Amniotic stem cell (primary cell): ENCODE results near the gene TAX1BP3.

Experiments used
- DNase-seq: peaks from one replicate; lab custom pipeline; 2025; lab: John Stamatoyannopoulos, UW

Gene TAX1BP3

GRCh38 chr17:3626831-3627768 lies 41.3 kb downstream of the TAX1BP3 start:
- no peak for DNase-seq

DNA sequence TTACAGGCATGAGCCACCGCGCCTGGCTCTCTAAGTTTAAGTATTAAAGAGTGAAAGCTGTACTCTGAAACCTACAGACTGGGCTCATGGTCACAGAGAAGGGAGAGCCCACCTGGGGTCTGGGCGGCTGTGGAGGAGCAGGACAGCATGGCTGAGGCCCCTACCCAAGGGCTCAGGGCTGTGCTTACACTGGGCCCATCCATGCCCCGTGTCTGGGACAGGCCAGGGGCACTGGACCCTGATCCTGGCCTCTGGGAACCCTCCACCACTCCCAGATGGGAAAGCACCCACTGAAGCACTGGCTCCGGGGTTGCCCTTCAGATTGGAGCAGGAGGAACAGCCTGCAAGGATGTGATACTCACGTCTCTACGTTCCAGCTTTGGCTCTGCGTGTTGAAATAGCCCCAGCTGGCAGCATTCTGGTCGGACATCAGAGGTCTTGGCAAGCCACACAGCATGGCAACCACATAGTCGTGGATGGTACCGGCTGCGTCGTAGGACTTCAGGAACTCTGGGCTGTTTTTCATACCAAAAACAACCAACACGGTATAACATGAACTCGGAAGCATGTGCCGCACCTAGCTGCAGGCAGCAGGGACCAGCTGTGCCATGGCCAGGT lies 45.3 kb downstream of the TAX1BP3 start:
- no peak for DNase-seq

DNA sequence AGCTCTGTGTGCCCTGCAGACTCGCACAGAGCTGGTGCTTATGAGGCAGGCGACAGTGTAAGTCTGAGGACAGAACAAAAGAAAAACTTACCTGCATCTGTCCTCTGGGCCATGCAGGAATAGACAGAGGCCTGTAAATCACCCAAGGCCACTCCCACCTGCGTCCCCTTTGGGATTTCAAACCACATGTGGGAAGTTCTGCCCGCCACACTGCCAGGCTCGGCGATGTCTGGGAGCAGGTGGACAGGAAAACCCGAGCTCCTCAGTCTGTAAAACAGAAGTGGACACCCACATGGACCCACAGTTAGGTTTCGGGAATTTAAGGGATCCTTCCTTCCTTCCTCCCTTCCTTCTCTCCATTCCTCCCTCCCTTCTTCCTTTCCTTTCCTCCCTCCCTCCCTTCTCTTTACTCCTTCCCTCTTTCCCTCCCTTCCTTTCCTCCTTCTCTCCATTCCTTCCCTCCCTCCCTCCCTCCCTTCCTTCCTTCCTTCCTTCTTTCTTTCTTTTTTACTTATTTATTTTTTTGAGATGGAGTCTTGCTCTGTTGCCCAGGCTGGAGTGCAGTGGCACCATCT lies 47.1 kb downstream of the TAX1BP3 start:
- DNase-seq = no peak

DNA sequence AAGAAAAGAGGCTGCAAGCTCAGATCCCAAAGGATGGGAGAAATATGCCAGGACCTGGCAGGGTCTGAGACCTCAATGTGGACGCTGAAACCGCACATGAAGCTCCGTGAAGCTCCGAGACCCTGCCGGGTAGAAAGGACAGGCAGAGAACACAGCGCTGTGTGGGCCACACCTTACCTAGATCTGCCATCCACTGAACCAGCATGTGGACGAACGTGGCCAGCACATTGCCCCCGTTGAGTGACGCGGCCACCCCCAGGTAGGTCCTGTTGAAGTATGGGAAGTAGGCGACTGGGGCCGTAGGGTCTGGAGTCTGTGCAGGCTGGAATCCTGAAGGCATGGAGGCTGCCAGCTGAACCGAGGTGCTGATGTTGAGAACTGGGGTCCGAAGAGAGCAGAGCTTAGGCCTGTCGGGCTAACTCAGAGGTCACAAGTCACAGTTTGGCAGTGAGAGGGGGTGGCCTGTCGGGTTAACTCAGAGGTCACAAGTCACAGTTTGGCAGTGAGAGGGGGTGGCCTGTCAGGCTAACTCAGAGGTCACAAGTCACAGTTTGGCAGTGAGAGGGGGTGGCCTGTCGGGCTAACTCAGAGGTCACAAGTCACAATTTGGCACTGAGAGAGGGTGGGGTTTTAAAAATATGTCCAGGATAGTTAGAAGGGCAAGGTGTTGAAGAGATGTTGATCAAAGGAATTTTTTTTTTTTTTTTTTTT lies 53.1 kb downstream of the TAX1BP3 start:
- DNase-seq = no peak

- no peak for DNase-seq
Measured at GRCh38 chr17:3613124-3613523, 55.3 kb downstream of the TAX1BP3 start.
